A673 (cell line): ENCODE results near the gene SLX9. TPM values are rescaled to one million over a fixed set of nuclear protein-coding genes. Genes with fewer than 3 reads are reported as not detected.

ENCODE experiments used
- BruUV-seq: library from RNA; stranded (reverse); fragments of 400-500 nt; replicated peaks from 2 replicates; lab custom pipeline; 2021; lab: Mats Ljungman, UMichigan
- CTCF ChIA-PET: fragments of 300-600 bp; sonication (Branson Sonifier 250); formaldehyde crosslinking; loops from one replicate; lab custom pipeline; 2022; ENCODE audit warnings: antibody characterized with exemption; lab: Charles Lee
- POLR2A ChIA-PET: fragments of 300-600 bp; sonication (Branson Sonifier 250); formaldehyde crosslinking; loops from one replicate; lab custom pipeline; 2022; ENCODE audit warnings: antibody characterized with exemption; ENCODE audit not compliant: low non-redundant PET; lab: Charles Lee
- DNase-seq: peaks from one replicate; pipeline ENCODE4 v3.0.0-alpha.2; 2015; ENCODE audit warnings: low spot score
- H3K27ac ChIP-seq: fragments of 200-600 bp; sonication (generic); 2 replicates; pipeline ENCODE4 v1.5.1; 2016; ENCODE audit warnings: mixed run types, low read depth, mild to moderate bottlenecking, mixed read lengths, antibody characterized with exemption, low read length; ENCODE audit not compliant: poor library complexity, severe bottlenecking
- H3K27me3 ChIP-seq: fragments of 200-600 bp; sonication (generic); replicated peaks from 2 replicates; pipeline ENCODE4 v1.6.1; 2017; ENCODE audit warnings: mixed run types, low read depth, mild to moderate bottlenecking, mixed read lengths, antibody characterized with exemption, low read length; ENCODE audit not compliant: insufficient read depth, poor library complexity
- H3K36me3 ChIP-seq: fragments of 200-600 bp; sonication (generic); 2 replicates; pipeline ENCODE4 v1.6.1; 2016; ENCODE audit warnings: mixed run types, mild to moderate bottlenecking, mixed read lengths, antibody characterized with exemption, low read length; ENCODE audit not compliant: insufficient read depth, poor library complexity, severe bottlenecking
- H3K4me1 ChIP-seq: fragments of 200-600 bp; sonication (generic); 2 replicates; pipeline ENCODE4 v1.6.1; 2017; ENCODE audit warnings: mixed run types, mild to moderate bottlenecking, mixed read lengths, antibody characterized with exemption, low read length; ENCODE audit not compliant: insufficient read depth, poor library complexity, severe bottlenecking
- H3K4me3 ChIP-seq: fragments of 200-600 bp; sonication (generic); 2 replicates; pipeline ENCODE4 v1.5.1; 2016; ENCODE audit warnings: low read depth, mixed run types, mild to moderate bottlenecking, mixed read lengths, low read length; ENCODE audit not compliant: poor library complexity, severe bottlenecking
- H3K9me3 ChIP-seq: fragments of 200-600 bp; sonication (generic); 2 replicates; pipeline ENCODE4 v1.6.1; 2016; ENCODE audit warnings: mixed run types, low read depth, mild to moderate bottlenecking, mixed read lengths, antibody characterized with exemption, low read length; ENCODE audit not compliant: poor library complexity, severe bottlenecking
- CTCF ChIP-seq: fragments of 300-800, 200-600 bp; sonication (generic); conservative IDR thresholded peaks from 2 replicates; pipeline ENCODE4 v1.5.1; 2017; ENCODE audit warnings: low read depth, mild to moderate bottlenecking, antibody characterized with exemption, low read length, moderate library complexity, mixed read lengths
- EZH2 ChIP-seq: fragments of 200-600 bp; sonication (generic); IDR thresholded peaks from 2 replicates; pipeline ENCODE4 v1.6.1; 2017; ENCODE audit warnings: borderline replicate concordance, low read depth, mild to moderate bottlenecking, mixed read lengths, antibody characterized with exemption, low read length; ENCODE audit not compliant: poor library complexity, severe bottlenecking
- intact Hi-C: fragments of 100-400 bp; cut with micrococcal nuclease; formaldehyde crosslinking; loops from one replicate; pipeline ENCODE4 v1.10.0; 2022; ENCODE audit not compliant: unreplicated experiment
- total RNA-seq: library from RNA; stranded (reverse); gene quantifications from 2 replicates; pipeline ENCODE4 v1.2.3, GENCODE V29; 2021

Gene SLX9
- total RNA-seq, 1 experiment from 2014 or later: 114 TPM

DNA sequence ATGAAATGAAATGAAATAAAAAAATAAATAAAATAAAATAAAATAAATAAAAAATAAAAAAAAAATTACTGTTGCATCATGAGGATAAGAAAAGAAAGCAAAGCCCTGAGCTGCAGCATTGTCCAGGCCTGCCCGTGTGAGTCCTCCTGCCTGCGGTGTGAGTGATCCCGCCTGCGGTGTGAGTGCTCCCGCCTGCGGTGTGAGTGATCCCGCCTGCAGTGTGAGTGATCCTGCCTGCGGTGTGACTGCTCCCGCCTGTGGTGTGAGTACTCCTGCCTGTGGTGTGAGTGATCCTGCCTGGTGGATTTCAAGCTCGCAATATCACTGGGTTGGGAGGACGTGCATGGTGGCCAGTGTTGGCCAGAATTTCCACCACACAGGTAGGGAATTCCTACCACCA is 44.0 kb upstream of the SLX9 start:
- DNase-seq: no peak
- Histone ChIP-seq H3K4me3 (no peak overlapping the region), H3K4me1 (peaks cover 17% of the 10 kb centered on the region), H3K27ac (no peak overlapping the region), H3K9me3 (no peaks in the 10 kb centered on the region), H3K27me3 (no peaks in the 10 kb centered on the region), H3K36me3 (no peaks in the 10 kb centered on the region)
- POLR2A ChIA-PET: no interaction called here
- CTCF ChIA-PET: no interaction called here
- TF ChIP-seq CTCF (no peak), EZH2 (no peak)
- BruUV-seq: no TSS peak
- intact Hi-C loops: no loop called here

GRCh38 chr21:44896561-44897286 is 43.1 kb upstream of the SLX9 start:
- no peaks in the 10 kb centered on the region for H3K36me3 ChIP-seq
- H3K27me3 ChIP-seq: no peaks in the 10 kb centered on the region
- peaks cover 17% of the 10 kb centered on the region for H3K4me1 ChIP-seq
- H3K9me3 ChIP-seq: no peaks in the 10 kb centered on the region
- ChIA-PET POLR2A (no interaction called here), CTCF (no interaction called here)
- DNase-seq: no peak
- BruUV-seq: no TSS peak
- intact Hi-C loops: no loop called here
- H3K27ac ChIP-seq: peak overlapping the region; percentile 48
- TF ChIP-seq EZH2 (no peak), CTCF (no peak)
- no peak overlapping the region for H3K4me3 ChIP-seq

GRCh38 chr21:44897326-44898010 is 42.4 kb upstream of the SLX9 start:
- H3K4me3 ChIP-seq: no peak overlapping the region
- no TSS peak for BruUV-seq
- H3K27ac ChIP-seq: peak overlapping the region; percentile 60
- DNase-seq: peak; percentile 68
- intact Hi-C loops: no loop called here
- ChIA-PET POLR2A (interaction anchor here (0.6 kb wide), 1 partner anchor 31 kb away, joined by 18 read pairs; no protein-coding TSS in a partner anchor), CTCF (no interaction called here)
- peaks cover 17% of the 10 kb centered on the region for H3K4me1 ChIP-seq
- TF ChIP-seq EZH2 (no peak), CTCF (no peak)
- no peaks in the 10 kb centered on the region for H3K36me3 ChIP-seq
- H3K27me3 ChIP-seq: no peaks in the 10 kb centered on the region
- no peaks in the 10 kb centered on the region for H3K9me3 ChIP-seq
